Skeletal muscle satellite cell (primary cell): ENCODE measurements around the gene ADARB2.

ENCODE experiments used
- H3K27me3 ChIP-seq: 2 replicates; pipeline ENCODE4 v1.7.0; 2013; ENCODE audit warnings: low read length; ENCODE audit not compliant: control insufficient read depth, insufficient read depth
- H3K36me3 ChIP-seq: 2 replicates; pipeline ENCODE4 v1.7.0; 2013; ENCODE audit warnings: mild to moderate bottlenecking, control low read depth, low read length; ENCODE audit not compliant: insufficient read depth
- H3K4me1 ChIP-seq: 2 replicates; pipeline ENCODE4 v1.7.0; 2013; ENCODE audit warnings: low read length; ENCODE audit not compliant: control insufficient read depth, insufficient read depth
- H3K4me2 ChIP-seq: 2 replicates; pipeline ENCODE4 v1.7.0; 2013; ENCODE audit warnings: mild to moderate bottlenecking, low read length
- H3K4me3 ChIP-seq: 2 replicates; pipeline ENCODE4 v1.7.0; 2013; ENCODE audit warnings: low read length
- H3K9ac ChIP-seq: 2 replicates; pipeline ENCODE4 v1.7.0; 2013; ENCODE audit warnings: mild to moderate bottlenecking, low read depth, low read length, moderate library complexity
- H3K9me3 ChIP-seq: replicated peaks from 2 replicates; pipeline ENCODE4 v1.7.0; 2013; ENCODE audit warnings: mild to moderate bottlenecking, control low read depth, low read length

Gene ADARB2

DNA sequence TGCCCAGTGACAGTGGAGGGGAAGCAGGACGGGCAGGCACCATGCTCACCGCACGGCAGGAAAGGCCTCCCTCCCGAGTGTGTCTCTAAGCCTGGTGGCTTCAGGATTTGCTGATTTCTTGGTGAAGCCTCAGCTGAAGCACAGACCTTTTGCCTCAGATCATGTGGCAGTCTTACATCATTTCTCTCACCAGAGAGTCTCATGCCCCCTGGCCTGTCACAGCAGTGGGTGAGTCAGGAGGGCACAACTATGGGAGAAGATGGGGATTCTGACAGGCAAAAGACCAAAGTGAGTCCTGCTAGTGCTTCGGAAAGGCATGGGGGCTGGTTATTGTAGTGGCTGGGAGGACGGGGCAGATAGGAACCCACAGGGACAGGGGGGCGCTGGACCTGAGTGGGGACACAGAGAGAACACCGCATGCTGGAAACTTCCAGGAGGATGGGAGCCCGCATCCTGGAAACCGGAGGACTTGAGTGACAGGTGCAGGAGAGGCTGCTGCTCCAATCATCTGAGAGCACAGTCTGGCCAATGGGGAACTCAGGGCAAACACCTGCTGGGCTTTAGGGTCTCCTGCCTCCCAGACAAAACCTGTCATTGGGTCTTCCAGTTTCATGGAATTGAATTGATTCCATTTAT lies 166.8 kb downstream of the ADARB2 start:
- H3K4me3 ChIP-seq: no peak overlapping the region
- no peaks in the 10 kb centered on the region for H3K27me3 ChIP-seq
- no peak overlapping the region for H3K9ac ChIP-seq
- H3K36me3 ChIP-seq: no peaks in the 10 kb centered on the region
- H3K4me1 ChIP-seq: no peaks in the 10 kb centered on the region
- H3K4me2 ChIP-seq: no peak overlapping the region
- H3K9me3 ChIP-seq: peaks cover 26% of the 10 kb centered on the region

GRCh38 chr10:1569208-1569607 lies 168.1 kb downstream of the ADARB2 start:
- H3K27me3 ChIP-seq: no peaks in the 10 kb centered on the region
- H3K36me3 ChIP-seq: no peaks in the 10 kb centered on the region
- H3K4me1 ChIP-seq: no peaks in the 10 kb centered on the region
- no peak overlapping the region for H3K9ac ChIP-seq
- H3K4me3 ChIP-seq: no peak overlapping the region
- H3K4me2 ChIP-seq: no peak overlapping the region
- peaks cover 23% of the 10 kb centered on the region for H3K9me3 ChIP-seq

DNA sequence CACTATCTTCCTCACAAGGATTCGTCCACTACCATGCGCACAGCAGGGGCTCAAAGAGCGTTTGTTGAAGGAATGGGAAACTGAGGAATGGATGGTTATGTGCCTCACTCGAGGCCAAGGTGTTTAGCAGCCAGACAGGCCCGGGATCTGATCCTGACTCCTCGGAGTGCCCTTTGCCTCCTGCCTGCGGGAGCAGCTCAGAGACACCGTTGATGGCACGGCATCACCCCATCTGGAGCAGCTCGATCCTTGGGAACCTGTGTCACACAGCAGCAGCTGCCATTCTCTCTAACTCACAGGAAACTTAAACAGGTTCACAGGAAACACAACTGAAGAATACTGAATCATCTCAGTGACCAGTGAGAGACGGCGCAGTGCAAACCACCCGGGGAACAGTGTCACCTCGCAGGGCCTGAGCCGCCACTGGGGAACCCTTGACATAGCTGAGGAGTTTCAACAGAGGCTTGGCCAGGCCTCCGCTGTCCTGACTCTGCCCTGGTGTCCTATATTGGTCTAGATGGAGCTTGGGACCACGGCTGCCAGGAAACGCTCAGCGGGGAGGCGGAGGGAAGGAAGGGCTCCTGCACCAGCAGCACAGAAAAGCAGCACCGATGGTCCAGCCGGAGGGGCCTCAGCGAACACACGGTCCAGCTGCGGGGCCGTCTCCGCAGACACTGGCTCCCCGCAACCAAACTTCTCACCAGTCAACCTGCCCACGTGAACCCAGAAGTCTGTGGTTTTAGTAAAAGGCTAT lies 169.4 kb downstream of the ADARB2 start:
- H3K36me3 ChIP-seq: no peaks in the 10 kb centered on the region
- no peak overlapping the region for H3K4me3 ChIP-seq
- H3K9ac ChIP-seq: no peak overlapping the region
- no peaks in the 10 kb centered on the region for H3K4me1 ChIP-seq
- no peaks in the 10 kb centered on the region for H3K27me3 ChIP-seq
- peaks cover 23% of the 10 kb centered on the region for H3K9me3 ChIP-seq
- H3K4me2 ChIP-seq: no peak overlapping the region

- H3K4me2 ChIP-seq: no peak overlapping the region
- H3K27me3 ChIP-seq: no peaks in the 10 kb centered on the region
- no peak overlapping the region for H3K4me3 ChIP-seq
- no peak overlapping the region for H3K9ac ChIP-seq
- H3K9me3 ChIP-seq: peaks cover 23% of the 10 kb centered on the region
- no peaks in the 10 kb centered on the region for H3K4me1 ChIP-seq
- no peaks in the 10 kb centered on the region for H3K36me3 ChIP-seq
These were observed 170.2 kb downstream of the ADARB2 start for GRCh38 chr10:1567152-1567551.

DNA sequence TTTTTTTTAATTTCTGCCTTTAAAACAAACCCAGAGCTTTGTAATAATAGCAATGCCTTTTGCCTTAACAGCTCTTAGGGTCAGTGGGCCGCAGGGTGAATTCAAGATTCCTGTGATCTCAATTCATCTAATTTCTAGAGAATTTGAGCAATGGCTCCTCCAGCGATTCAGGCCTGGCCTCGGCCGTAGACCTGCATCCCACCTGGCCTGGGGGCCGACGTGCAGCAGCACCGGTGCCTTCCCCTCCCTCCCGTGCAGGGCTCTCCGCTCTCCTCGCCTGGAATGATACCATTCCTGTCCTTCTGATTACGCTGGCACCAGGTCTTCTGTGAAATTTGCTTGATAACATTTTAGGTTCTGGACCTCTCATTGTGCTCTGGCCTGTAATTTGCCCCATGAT lies 172.5 kb downstream of the ADARB2 start:
- H3K36me3 ChIP-seq: no peaks in the 10 kb centered on the region

DNA sequence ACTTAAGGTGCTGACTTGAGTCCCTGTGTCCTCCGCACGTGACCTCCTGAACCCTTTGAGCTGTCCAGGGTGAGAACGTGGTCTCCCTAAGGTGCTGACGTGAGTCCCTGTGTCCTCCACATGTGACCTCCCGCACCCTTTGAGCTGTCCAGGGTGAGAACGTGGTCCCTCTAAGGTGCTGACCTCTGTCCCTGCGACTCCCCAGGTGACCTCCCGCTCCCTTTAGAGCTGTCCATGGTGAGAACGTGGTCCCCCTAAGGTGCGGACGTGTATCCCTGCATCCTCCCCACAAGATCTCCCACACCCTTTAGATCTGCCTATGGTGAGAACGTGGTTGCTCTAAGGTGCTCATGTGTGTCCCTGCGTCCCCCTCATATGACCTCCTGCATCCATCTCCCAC lies 174.3 kb downstream of the ADARB2 start:
- Histone ChIP-seq H3K9me3 (peaks cover 28% of the 10 kb centered on the region), H3K4me1 (no peaks in the 10 kb centered on the region), H3K36me3 (no peaks in the 10 kb centered on the region), H3K27me3 (no peaks in the 10 kb centered on the region), H3K4me2 (no peak overlapping the region), H3K4me3 (no peak overlapping the region), H3K9ac (no peak overlapping the region)

More for the DNA sequence above, 172.5 kb downstream of the ADARB2 start:
- Histone ChIP-seq H3K9ac (no peak overlapping the region), H3K27me3 (no peaks in the 10 kb centered on the region), H3K4me1 (no peaks in the 10 kb centered on the region), H3K4me3 (no peak overlapping the region), H3K9me3 (peaks cover 19% of the 10 kb centered on the region), H3K4me2 (no peak overlapping the region)

GRCh38 chr10:1561731-1562337 lies 175.5 kb downstream of the ADARB2 start:
- H3K4me2 ChIP-seq: no peak overlapping the region
- no peaks in the 10 kb centered on the region for H3K4me1 ChIP-seq
- H3K9me3 ChIP-seq: peaks cover 24% of the 10 kb centered on the region
- H3K36me3 ChIP-seq: no peaks in the 10 kb centered on the region
- no peak overlapping the region for H3K9ac ChIP-seq
- H3K4me3 ChIP-seq: no peak overlapping the region
- no peaks in the 10 kb centered on the region for H3K27me3 ChIP-seq

GRCh38 chr10:1560535-1561192 lies 176.7 kb downstream of the ADARB2 start:
- Histone ChIP-seq H3K4me2 (no peak overlapping the region), H3K4me3 (no peak overlapping the region), H3K36me3 (no peaks in the 10 kb centered on the region), H3K9me3 (peaks cover 24% of the 10 kb centered on the region), H3K27me3 (no peaks in the 10 kb centered on the region), H3K4me1 (no peaks in the 10 kb centered on the region), H3K9ac (no peak overlapping the region)

GRCh38 chr10:1559761-1560160 lies 177.6 kb downstream of the ADARB2 start:
- no peak overlapping the region for H3K4me2 ChIP-seq
- no peaks in the 10 kb centered on the region for H3K36me3 ChIP-seq
- no peaks in the 10 kb centered on the region for H3K4me1 ChIP-seq
- no peak overlapping the region for H3K4me3 ChIP-seq
- H3K27me3 ChIP-seq: no peaks in the 10 kb centered on the region
- no peak overlapping the region for H3K9ac ChIP-seq
- H3K9me3 ChIP-seq: peaks cover 24% of the 10 kb centered on the region

GRCh38 chr10:1559311-1559710 lies 178.0 kb downstream of the ADARB2 start:
- H3K9ac ChIP-seq: no peak overlapping the region
- H3K36me3 ChIP-seq: no peaks in the 10 kb centered on the region
- H3K4me3 ChIP-seq: no peak overlapping the region
- H3K27me3 ChIP-seq: no peaks in the 10 kb centered on the region
- peaks cover 24% of the 10 kb centered on the region for H3K9me3 ChIP-seq
- H3K4me2 ChIP-seq: no peak overlapping the region
- no peaks in the 10 kb centered on the region for H3K4me1 ChIP-seq

DNA sequence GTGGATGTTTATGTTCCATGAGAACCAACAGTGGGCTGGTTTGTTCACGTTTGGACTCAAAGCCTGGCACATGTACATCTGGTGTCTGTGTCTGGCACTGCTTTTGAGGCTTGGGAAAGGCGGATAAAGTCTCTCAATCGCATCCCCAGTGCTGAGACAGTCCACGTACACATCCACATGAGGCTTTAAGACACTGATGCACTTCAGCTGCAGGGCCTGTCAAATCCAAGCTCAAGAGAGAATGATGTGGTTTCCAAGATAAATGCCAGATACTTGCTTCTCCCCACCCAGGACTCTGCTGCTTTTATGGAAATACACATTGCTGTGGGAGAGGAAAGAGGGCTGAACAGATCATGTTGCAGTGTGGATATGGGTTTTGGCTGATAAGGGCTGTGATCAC lies 178.4 kb downstream of the ADARB2 start:
- Histone ChIP-seq H3K36me3 (no peaks in the 10 kb centered on the region), H3K9ac (no peak overlapping the region), H3K4me3 (no peak overlapping the region), H3K4me1 (no peaks in the 10 kb centered on the region), H3K9me3 (peaks cover 27% of the 10 kb centered on the region), H3K4me2 (no peak overlapping the region), H3K27me3 (no peaks in the 10 kb centered on the region)
